ENCODE measurements around the gene TNIK. TPM values are rescaled to one million over a fixed set of nuclear protein-coding genes. Genes with fewer than 3 reads are reported as not detected.
A peak's percentile ranks its signal among the peaks of the same experiment; 100 is the strongest.

Gene TNIK
- total and polyA plus RNA-seq, 10 of the 15 experiments (the other 5 are each of a cell fraction or from before 2014, with no cell fraction given): 13.9 to 74.3 (median 48.2) TPM

DNA sequence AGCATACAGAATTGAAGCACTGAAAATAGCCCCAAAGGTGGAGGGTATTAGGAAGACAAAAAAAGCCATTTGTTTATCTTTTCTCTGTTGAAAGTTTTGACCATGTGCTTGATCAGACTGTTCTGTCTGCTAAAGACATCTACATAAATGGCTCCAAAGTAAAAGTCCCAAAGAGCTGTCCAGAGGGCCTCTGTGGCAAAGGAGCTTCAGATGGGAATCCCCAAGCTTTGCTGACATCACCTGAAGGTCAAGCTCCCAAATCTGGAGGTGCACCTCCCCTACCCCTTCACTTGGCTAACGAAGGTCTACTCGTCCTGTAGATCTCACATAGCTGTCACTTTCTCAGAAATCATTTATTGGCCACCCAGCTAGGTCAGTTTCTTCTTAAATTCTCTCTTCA, 239.1 kb downstream of the TNIK start:
- ChIA-PET RAD21 (ENCODE audit: unreplicated experiment) (interaction anchor here (0.8 to 1.8 kb wide), 2 partner anchors 28 to 231 kb away, joined by 4 to 5 read pairs; no protein-coding TSS in a partner anchor), CTCF (interaction anchor here (0.8 to 3.2 kb wide), 7 partner anchors 9 to 90 kb away, joined by 3 to 11 read pairs (median 5); no protein-coding TSS in a partner anchor), POLR2A (interaction anchor here (0.9 kb wide), 1 partner anchor 125 kb away, joined by 3 read pairs; no protein-coding TSS in a partner anchor), SMC1A (ENCODE audit: uncharacterized antibody, unreplicated experiment) (interaction anchor here (0.6 to 2.2 kb wide), 12 partner anchors 8 to 1385 kb away, joined by 3 to 8 read pairs (median 4); no protein-coding TSS in a partner anchor)
- H3K4me1 ChIP-seq (ENCODE audit: control insufficient read depth, insufficient read depth, low read length): peaks cover 17% of the 10 kb centered on the region
- peaks cover 7% of the 10 kb centered on the region; the same call in 2 of the 3 replicates for H3K9me3 ChIP-seq (replicated peaks; ENCODE audit: control insufficient read depth, insufficient read depth, low read length)
- FAIRE-seq: no peak
- H4K20me1 ChIP-seq (ENCODE audit: control insufficient read depth, insufficient read depth): no peaks in the 10 kb centered on the region
- no peak overlapping the region for H3K27ac ChIP-seq (ENCODE audit: control insufficient read depth, insufficient read depth)
- no TSS peak for BruUV-seq (replicated peaks)
- TF ChIP-seq, protein P1, sequence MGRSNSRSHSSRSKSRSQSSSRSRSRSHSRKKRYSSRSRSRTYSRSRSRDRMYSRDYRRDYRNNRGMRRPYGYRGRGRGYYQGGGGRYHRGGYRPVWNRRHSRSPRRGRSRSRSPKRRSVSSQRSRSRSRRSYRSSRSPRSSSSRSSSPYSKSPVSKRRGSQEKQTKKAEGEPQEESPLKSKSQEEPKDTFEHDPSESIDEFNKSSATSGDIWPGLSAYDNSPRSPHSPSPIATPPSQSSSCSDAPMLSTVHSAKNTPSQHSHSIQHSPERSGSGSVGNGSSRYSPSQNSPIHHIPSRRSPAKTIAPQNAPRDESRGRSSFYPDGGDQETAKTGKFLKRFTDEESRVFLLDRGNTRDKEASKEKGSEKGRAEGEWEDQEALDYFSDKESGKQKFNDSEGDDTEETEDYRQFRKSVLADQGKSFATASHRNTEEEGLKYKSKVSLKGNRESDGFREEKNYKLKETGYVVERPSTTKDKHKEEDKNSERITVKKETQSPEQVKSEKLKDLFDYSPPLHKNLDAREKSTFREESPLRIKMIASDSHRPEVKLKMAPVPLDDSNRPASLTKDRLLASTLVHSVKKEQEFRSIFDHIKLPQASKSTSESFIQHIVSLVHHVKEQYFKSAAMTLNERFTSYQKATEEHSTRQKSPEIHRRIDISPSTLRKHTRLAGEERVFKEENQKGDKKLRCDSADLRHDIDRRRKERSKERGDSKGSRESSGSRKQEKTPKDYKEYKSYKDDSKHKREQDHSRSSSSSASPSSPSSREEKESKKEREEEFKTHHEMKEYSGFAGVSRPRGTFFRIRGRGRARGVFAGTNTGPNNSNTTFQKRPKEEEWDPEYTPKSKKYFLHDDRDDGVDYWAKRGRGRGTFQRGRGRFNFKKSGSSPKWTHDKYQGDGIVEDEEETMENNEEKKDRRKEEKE (IDR thresholded peaks at IDR 0.05): no peak
- TF ChIP-seq KDM1A (IDR thresholded peaks at IDR 0.05; ENCODE audit: borderline replicate concordance): no peak
- no peak for TF ChIP-seq MYC (IDR thresholded peaks at IDR 0.05; ENCODE audit: insufficient read depth, insufficient read length, insufficient replicate concordance, low read length, severe bottlenecking)
- H3K36me3 ChIP-seq (ENCODE audit: control insufficient read depth in 2 of 2, insufficient read depth in 2 of 2, low read length in 1 of 2): peaks cover under 1 to 8% of the 10 kb centered on the region in 2 experiments
- H3K4me3 ChIP-seq: no peak overlapping the region
- H3K4me2 ChIP-seq (ENCODE audit: control insufficient read depth, insufficient read depth): no peak overlapping the region
- 100% methylated on average over 2 of the region's 2 CpGs for WGBS (ENCODE audit: insufficient coverage, insufficient replicate concordance, low lambda C conversion rate, missing lambda C conversion rate)
- H2AFZ ChIP-seq (ENCODE audit: control insufficient read depth, low read depth, low read length): no peak overlapping the region
- no peaks in the 10 kb centered on the region for H3K27me3 ChIP-seq (replicated peaks in 1 of 2; ENCODE audit: control insufficient read depth in 2 of 2, insufficient read depth in 2 of 2, low read length in 1 of 2)
- no peak overlapping the region for H3K9ac ChIP-seq (ENCODE audit: control insufficient read depth, insufficient read depth, low read length)
- no peak for DNase-seq (ENCODE audit: low read depth, low spot score)
- in situ Hi-C loops (cut with MboI): no loop called here
- intact Hi-C loops (cut with micrococcal nuclease; ENCODE audit: unreplicated experiment): no loop called here
- ATAC-seq: peak; percentile 11; the same call in 2 of the 3 replicates
- H3K79me2 ChIP-seq (ENCODE audit: control insufficient read depth, insufficient read depth, low read length): peaks cover 7% of the 10 kb centered on the region

DNA sequence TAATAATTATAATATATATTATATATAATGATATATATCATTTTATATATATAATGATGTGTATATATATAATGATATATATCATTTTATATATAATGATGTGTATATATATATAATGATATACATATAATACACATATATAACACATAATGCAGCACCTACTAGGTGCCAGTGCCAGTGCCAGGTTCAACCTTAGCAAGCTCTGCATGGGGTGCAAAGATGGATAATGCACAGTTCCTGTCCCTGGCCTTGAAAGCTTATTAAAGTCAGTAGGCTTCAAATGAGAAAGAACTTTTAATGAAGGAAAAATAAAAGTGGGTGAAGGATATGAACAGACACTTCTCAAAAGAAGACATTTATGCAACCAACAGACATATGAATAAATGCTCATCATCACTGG, 240.9 kb downstream of the TNIK start:
- intact Hi-C loops (cut with micrococcal nuclease; ENCODE audit: unreplicated experiment): no loop called here
- TF ChIP-seq HCFC1 (IDR thresholded peaks at IDR 0.05; ENCODE audit: low read length) (no peak), HDAC6 (IDR thresholded peaks at IDR 0.05; ENCODE audit: unreplicated experiment) (no peak), HDGF (IDR thresholded peaks at IDR 0.05) (no peak), CHD2 (IDR thresholded peaks at IDR 0.05; ENCODE audit: borderline replicate concordance, low read depth, low read length) (no peak), CREB1 (IDR thresholded peaks at IDR 0.05; ENCODE audit: low read depth) (no peak), MYC (IDR thresholded peaks at IDR 0.05; ENCODE audit: insufficient read depth, insufficient read length, insufficient replicate concordance, low read length, severe bottlenecking) (no peak), RCOR1 (conservative IDR thresholded peaks at IDR 0.05; ENCODE audit: low read depth, low read length) (no peak), ZNF207 (IDR thresholded peaks at IDR 0.05; ENCODE audit: borderline replicate concordance) (no peak), BACH1 (IDR thresholded peaks at IDR 0.05; ENCODE audit: borderline replicate concordance) (no peak)
- TF ChIP-seq, protein P2, sequence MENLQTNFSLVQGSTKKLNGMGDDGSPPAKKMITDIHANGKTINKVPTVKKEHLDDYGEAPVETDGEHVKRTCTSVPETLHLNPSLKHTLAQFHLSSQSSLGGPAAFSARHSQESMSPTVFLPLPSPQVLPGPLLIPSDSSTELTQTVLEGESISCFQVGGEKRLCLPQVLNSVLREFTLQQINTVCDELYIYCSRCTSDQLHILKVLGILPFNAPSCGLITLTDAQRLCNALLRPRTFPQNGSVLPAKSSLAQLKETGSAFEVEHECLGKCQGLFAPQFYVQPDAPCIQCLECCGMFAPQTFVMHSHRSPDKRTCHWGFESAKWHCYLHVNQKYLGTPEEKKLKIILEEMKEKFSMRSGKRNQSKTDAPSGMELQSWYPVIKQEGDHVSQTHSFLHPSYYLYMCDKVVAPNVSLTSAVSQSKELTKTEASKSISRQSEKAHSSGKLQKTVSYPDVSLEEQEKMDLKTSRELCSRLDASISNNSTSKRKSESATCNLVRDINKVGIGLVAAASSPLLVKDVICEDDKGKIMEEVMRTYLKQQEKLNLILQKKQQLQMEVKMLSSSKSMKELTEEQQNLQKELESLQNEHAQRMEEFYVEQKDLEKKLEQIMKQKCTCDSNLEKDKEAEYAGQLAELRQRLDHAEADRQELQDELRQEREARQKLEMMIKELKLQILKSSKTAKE (IDR thresholded peaks at IDR 0.05; ENCODE audit: low read depth, poor library complexity, severe bottlenecking): no peak
- in situ Hi-C loops (cut with MboI): no loop called here
- POLR2A ChIA-PET: no interaction called here
- H4K20me1 ChIP-seq (ENCODE audit: control insufficient read depth, insufficient read depth): no peaks in the 10 kb centered on the region
- no peak for ATAC-seq
- peaks cover 7% of the 10 kb centered on the region for H3K79me2 ChIP-seq (ENCODE audit: control insufficient read depth, insufficient read depth, low read length)
- H3K4me2 ChIP-seq (ENCODE audit: control insufficient read depth, insufficient read depth): no peak overlapping the region
- peaks cover 0 to 8% of the 10 kb centered on the region in 2 experiments; a peak in 2 of 4 replicates for H3K36me3 ChIP-seq (ENCODE audit: control insufficient read depth in 2 of 2, insufficient read depth in 2 of 2, low read length in 1 of 2)
- no peak overlapping the region for H3K9ac ChIP-seq (ENCODE audit: control insufficient read depth, insufficient read depth, low read length)
- RAD21 ChIA-PET (ENCODE audit: unreplicated experiment): no interaction called here
- BruUV-seq (replicated peaks): no TSS peak
- H3K27me3 ChIP-seq (replicated peaks in 1 of 2; ENCODE audit: control insufficient read depth in 2 of 2, insufficient read depth in 2 of 2, low read length in 1 of 2): no peaks in the 10 kb centered on the region
- FAIRE-seq: no peak
- H2AFZ ChIP-seq (ENCODE audit: control insufficient read depth, low read depth, low read length): no peak overlapping the region
- CTCF ChIA-PET: interaction anchor here (2.6 to 3.2 kb wide), 2 partner anchors 12 to 33 kb away, joined by 8 to 11 read pairs; no protein-coding TSS in a partner anchor
- H3K4me3 ChIP-seq: no peak overlapping the region
- SMC1A ChIA-PET (ENCODE audit: uncharacterized antibody, unreplicated experiment): no interaction called here
- H3K9me3 ChIP-seq (replicated peaks; ENCODE audit: control insufficient read depth, insufficient read depth, low read length): no peaks in the 10 kb centered on the region
- no peak for DNase-seq (ENCODE audit: low read depth, low spot score)
- peaks cover 7% of the 10 kb centered on the region for H3K4me1 ChIP-seq (ENCODE audit: control insufficient read depth, insufficient read depth, low read length)
- H3K27ac ChIP-seq (ENCODE audit: control insufficient read depth, insufficient read depth): no peak overlapping the region

Data from GM12878 (cell line).